BE2C (cell line): ENCODE data around the gene ANLN.

Experiments used
- DNase-seq: peaks from one replicate; pipeline ENCODE4 v3.0.0-alpha.2; 2020
- H3K27me3 ChIP-seq: fragments of 250-450 bp; sonication (Bioruptor Pico); 2 replicates; pipeline ENCODE4 v1.5.1; 2020; ENCODE audit warnings: mild to moderate bottlenecking
- H3K36me3 ChIP-seq: fragments of 250-450 bp; sonication (Bioruptor Pico); 2 replicates; pipeline ENCODE4 v1.5.1; 2020; ENCODE audit warnings: mild to moderate bottlenecking
- H3K4me1 ChIP-seq: fragments of 250-450 bp; sonication (Bioruptor Pico); 2 replicates; pipeline ENCODE4 v1.5.1; 2020
- H3K4me3 ChIP-seq: 2 replicates; pipeline ENCODE4 v1.5.1; 2011; ENCODE audit warnings: low read depth, low read length
- H3K9me3 ChIP-seq: fragments of 250-450 bp; sonication (Bioruptor Pico); 2 replicates; pipeline ENCODE4 v1.5.1; 2020
- TF ChIP-seq, protein P1 (sequence below): IDR thresholded peaks from 2 replicates; pipeline ENCODE4 v1.5.1; 2012; ENCODE audit warnings: mild to moderate bottlenecking, low read depth, low read length

Gene ANLN

GRCh38 chr7:36348771-36349170, 40.9 kb upstream of the ANLN start:
- no peak overlapping the region for H3K4me3 ChIP-seq
- H3K36me3 ChIP-seq = no peaks in the 10 kb centered on the region
- H3K4me1 ChIP-seq = no peaks in the 10 kb centered on the region; the same call in 1 of the 2 replicates
- no peaks in the 10 kb centered on the region for H3K9me3 ChIP-seq
- no peak for DNase-seq
- TF ChIP-seq, protein P1, sequence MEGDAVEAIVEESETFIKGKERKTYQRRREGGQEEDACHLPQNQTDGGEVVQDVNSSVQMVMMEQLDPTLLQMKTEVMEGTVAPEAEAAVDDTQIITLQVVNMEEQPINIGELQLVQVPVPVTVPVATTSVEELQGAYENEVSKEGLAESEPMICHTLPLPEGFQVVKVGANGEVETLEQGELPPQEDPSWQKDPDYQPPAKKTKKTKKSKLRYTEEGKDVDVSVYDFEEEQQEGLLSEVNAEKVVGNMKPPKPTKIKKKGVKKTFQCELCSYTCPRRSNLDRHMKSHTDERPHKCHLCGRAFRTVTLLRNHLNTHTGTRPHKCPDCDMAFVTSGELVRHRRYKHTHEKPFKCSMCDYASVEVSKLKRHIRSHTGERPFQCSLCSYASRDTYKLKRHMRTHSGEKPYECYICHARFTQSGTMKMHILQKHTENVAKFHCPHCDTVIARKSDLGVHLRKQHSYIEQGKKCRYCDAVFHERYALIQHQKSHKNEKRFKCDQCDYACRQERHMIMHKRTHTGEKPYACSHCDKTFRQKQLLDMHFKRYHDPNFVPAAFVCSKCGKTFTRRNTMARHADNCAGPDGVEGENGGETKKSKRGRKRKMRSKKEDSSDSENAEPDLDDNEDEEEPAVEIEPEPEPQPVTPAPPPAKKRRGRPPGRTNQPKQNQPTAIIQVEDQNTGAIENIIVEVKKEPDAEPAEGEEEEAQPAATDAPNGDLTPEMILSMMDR = no peak
- H3K27me3 ChIP-seq = no peaks in the 10 kb centered on the region

- Histone ChIP-seq H3K9me3 (no peaks in the 10 kb centered on the region), H3K36me3 (no peaks in the 10 kb centered on the region), H3K27me3 (no peaks in the 10 kb centered on the region), H3K4me3 (no peak overlapping the region), H3K4me1 (peaks cover 6% of the 10 kb centered on the region; the same call in 1 of the 2 replicates)
- TF ChIP-seq, protein P1 = no peak
- DNase-seq = no peak
These were observed 40.0 kb upstream of the ANLN start for GRCh38 chr7:36349626-36350025.

DNA sequence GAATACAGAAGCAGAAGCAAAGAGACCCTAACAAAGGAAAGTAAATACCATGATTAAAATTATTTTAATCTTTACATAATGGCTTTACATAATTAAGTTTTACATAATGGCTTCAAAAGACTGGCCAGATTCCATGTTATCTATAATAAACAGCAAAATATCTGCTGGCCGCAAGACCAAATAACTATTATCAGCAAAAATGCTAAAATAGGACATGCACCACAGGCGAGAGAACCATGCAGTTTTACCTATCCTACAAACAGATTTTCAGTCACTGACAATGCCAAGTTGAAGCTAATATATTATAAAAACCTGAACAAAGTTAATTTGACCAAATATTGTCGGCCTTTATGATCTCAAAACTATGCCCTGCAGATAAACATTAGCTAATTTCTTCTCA, 34.2 kb upstream of the ANLN start:
- TF ChIP-seq, protein P1 = no peak
- no peaks in the 10 kb centered on the region for H3K36me3 ChIP-seq
- no peak overlapping the region for H3K4me3 ChIP-seq
- H3K27me3 ChIP-seq = no peaks in the 10 kb centered on the region
- no peaks in the 10 kb centered on the region for H3K9me3 ChIP-seq
- H3K4me1 ChIP-seq = peaks cover 17% of the 10 kb centered on the region
- no peak for DNase-seq

DNA sequence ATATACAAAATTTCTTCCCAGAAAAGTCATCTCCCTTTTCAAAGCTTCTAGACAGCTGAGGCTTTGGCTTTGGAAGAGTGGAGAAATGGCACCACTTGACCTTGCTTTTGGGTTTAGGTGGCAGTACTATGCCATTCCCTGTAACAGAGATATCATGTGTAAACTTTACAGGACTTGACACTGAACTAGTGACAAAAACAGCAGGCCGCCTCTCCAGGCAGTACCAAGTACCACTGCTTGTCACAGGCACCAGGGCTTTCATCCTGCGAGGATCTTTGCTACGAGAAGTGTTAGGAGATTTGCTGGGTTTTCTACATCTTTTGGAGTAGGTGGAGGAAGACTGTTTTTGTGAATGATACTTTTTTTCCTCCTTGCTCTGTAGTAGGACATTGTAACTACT, 32.6 kb upstream of the ANLN start:
- Histone ChIP-seq H3K9me3 (no peaks in the 10 kb centered on the region), H3K27me3 (no peaks in the 10 kb centered on the region), H3K4me1 (peaks cover 17% of the 10 kb centered on the region), H3K4me3 (no peak overlapping the region), H3K36me3 (no peaks in the 10 kb centered on the region)
- DNase-seq = no peak
- TF ChIP-seq, protein P1 = no peak

DNA sequence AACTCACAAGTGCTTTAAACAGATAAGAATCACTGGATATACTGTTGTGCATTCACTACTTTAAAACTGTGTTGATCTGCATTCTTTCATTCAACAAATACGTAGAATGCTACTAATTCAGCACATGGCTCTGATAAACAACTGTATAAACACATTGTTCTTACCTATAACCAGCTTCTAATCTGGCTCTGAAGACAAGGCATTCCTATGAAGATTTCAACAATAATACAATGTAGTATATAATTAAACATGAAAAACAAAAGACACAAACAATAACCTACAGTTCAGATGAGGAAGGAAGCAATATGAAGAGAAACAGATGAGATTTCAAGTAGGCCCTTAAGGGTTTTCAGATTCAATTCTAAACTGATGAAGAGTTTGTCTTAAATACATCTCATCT, 31.1 kb upstream of the ANLN start:
- Histone ChIP-seq H3K4me3 (no peak overlapping the region), H3K4me1 (peaks cover 17% of the 10 kb centered on the region), H3K27me3 (no peaks in the 10 kb centered on the region), H3K36me3 (no peaks in the 10 kb centered on the region), H3K9me3 (no peaks in the 10 kb centered on the region)
- TF ChIP-seq, protein P1 = no peak
- DNase-seq = no peak

DNA sequence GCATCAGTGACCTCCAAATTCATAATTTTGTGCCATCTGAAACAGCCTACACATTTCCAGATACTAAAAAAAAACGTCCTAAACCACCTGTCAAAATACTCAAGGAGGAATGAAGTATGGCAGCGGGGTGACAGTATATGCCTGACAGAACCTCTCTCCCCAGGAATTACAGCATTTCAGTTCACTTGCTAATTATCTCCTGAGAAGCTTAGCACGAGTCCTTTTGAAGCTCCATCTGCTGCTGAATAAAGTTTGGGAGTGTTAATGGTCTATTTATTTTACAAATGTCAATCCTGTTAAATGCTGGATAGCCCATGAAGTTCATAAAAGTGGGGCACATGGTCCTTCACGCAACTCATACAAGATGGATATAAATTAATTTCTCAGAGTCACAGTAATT, 29.4 kb upstream of the ANLN start:
- H3K36me3 ChIP-seq = no peaks in the 10 kb centered on the region
- peaks cover 6% of the 10 kb centered on the region for H3K4me1 ChIP-seq
- TF ChIP-seq, protein P1 = no peak
- H3K9me3 ChIP-seq = no peaks in the 10 kb centered on the region
- no peak overlapping the region for H3K4me3 ChIP-seq
- no peaks in the 10 kb centered on the region for H3K27me3 ChIP-seq
- no peak for DNase-seq
